ES-I3 (cell line): ENCODE data around the gene ZNF580.

ENCODE experiments used
- H3K36me3 ChIP-seq: 2 replicates; pipeline ENCODE4 v1.6.1; 2013; ENCODE audit warnings: mild to moderate bottlenecking, low read length, control low read depth, moderate library complexity; ENCODE audit not compliant: insufficient read depth
- H3K4me1 ChIP-seq: 2 replicates; pipeline ENCODE4 v1.6.1; 2013; ENCODE audit warnings: mild to moderate bottlenecking, control low read depth, low read length; ENCODE audit not compliant: insufficient read depth
- H3K9ac ChIP-seq: 2 replicates; pipeline ENCODE4 v1.6.1; 2013; ENCODE audit warnings: low read depth, mild to moderate bottlenecking, low read length, moderate library complexity
- H3K9me3 ChIP-seq: 2 replicates; pipeline ENCODE4 v1.6.1; 2013; ENCODE audit warnings: mild to moderate bottlenecking, low read length, moderate library complexity; ENCODE audit not compliant: control insufficient read depth, insufficient read depth

Gene ZNF580

DNA sequence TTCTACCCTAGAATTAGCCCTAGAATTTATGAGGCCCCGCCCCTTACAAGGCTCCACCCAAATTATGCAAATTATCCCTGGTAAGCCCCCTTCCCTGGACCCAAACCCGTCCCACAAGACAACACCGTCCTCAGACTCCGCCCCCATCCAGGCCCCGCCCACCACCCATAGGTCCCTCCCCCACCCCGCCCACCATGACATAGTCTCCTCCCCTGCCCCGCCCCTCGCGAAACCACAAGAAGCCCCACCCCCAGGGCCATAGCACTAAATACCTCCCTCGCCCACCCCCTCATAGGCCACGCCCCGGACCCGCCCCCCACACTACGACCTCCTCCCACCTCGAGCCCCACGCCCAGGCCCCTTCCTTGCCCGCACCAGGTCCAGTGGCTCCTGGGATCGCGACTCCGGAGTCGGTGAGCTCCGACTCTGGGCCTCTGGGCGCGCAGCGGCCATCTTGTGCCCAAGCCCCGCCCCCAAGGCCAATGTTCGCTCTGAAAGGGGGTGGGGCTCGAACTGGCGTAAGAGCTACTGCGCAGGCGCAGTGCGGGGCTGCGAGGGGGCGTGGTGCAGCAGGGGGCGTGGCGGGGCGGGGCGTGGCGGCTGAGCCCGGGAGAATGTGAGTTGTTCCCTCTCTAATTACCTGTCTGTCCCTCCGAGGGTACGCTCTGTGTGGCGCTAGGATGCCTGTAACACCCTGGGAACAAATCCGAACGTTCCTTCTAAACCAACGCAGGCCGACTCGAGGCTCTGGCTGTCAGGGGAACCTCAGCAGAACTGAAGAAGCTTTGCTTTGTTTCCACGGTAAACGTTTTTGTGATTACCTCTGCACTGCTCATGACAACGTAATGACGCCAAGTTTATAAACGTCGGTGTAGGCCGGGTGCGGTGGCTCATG is 16.4 kb upstream of the ZNF580 start, which contains the start of gene ZNF784:
ZNF784 (minus strand) TSS at position 458 of the 895 bp plus-strand sequence; CDS start at position 453, 5 bp downstream.
- Histone ChIP-seq H3K36me3 (no peaks in the 10 kb centered on the region; the same call in 1 of the 2 replicates), H3K4me1 (no peaks in the 10 kb centered on the region), H3K9ac (peak within 1 kb of the TSS; percentile 54; the same call in 1 of the 2 replicates), H3K9me3 (no peaks in the 10 kb centered on the region)

DNA sequence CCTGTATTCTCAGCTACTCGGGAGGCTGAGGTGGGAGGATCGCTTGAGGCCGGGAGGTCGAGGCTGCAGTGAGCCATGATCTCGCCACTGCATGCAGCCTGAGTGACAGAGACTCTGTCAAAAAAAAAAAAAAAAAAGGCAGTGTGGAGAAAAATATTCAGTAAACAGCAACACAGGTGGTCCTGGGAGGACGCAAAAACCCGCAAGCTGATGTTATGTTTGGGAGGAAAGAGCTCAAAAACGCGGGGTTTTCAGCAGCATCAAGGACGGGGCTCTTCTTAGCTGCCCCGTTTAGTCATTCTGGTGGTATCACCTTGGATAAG is 15.8 kb upstream of the ZNF580 start:
- Histone ChIP-seq H3K9ac (peak overlapping the region; percentile 54; the same call in 1 of the 2 replicates), H3K4me1 (no peaks in the 10 kb centered on the region), H3K36me3 (no peaks in the 10 kb centered on the region; the same call in 1 of the 2 replicates), H3K9me3 (no peaks in the 10 kb centered on the region)

DNA sequence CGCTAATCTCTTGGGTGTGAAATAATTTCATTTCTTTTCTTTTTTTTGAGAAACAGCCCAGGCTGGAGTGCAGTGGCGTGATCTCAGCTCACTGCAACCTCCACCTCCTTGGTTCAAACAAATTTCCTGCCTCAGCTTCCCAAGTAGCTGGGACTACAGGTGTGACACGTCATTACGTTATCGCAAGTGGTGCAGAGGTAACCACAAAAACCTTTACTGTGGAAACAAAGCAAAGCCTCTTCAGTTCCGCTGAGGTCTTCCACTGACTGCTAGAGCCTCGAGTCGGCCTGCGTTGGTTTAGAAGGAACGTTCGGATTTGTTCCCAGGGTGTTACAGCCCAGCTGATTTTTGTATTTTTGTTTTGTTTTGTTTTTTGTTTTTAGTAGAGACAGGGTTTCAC is 14.5 kb upstream of the ZNF580 start:
- Histone ChIP-seq H3K9me3 (no peaks in the 10 kb centered on the region), H3K4me1 (no peaks in the 10 kb centered on the region), H3K36me3 (no peaks in the 10 kb centered on the region; the same call in 1 of the 2 replicates), H3K9ac (no peak overlapping the region)

DNA sequence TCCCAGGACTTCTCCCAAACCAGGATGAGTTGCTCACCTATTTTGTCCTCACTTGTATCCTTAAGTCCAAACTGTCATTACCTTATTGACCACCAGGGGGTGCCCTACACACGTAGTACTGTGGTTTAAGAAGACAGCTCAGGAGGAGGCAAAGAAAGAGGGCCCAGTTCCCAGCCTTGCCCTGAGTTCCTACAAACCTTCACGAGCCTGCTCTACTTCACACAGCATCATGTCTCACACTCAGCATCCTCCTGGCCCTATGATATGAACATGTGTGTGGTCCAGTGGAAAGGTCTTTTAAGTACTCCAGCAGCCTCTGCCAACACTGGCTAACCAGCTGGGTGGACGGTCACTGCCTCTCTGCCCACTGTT is 8.4 kb upstream of the ZNF580 start:
- Histone ChIP-seq H3K9me3 (no peaks in the 10 kb centered on the region), H3K9ac (no peak overlapping the region), H3K4me1 (peaks cover 8% of the 10 kb centered on the region; the same call in 1 of the 2 replicates), H3K36me3 (no peaks in the 10 kb centered on the region)

DNA sequence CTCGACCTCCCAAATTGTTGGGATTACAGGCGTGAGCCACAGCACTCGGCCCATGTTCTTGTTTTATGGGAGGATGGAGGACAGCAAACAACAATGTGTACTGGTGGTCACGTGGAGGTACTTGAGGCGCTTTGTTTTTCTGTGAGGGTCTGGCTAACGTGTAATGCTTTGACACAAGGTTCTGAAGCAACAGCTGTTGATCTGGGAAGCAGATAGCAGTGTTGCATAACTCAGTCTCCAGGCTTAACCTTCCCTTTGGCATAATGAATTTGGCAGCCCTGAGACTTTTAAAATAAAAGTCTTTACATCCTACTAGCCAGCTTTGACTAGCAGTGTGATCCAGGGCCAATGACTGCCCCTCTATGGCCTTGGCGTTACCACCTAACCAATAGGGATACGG is 6.9 kb upstream of the ZNF580 start:
- Histone ChIP-seq H3K9me3 (no peaks in the 10 kb centered on the region), H3K9ac (no peak overlapping the region; the same call in 1 of the 2 replicates)

DNA sequence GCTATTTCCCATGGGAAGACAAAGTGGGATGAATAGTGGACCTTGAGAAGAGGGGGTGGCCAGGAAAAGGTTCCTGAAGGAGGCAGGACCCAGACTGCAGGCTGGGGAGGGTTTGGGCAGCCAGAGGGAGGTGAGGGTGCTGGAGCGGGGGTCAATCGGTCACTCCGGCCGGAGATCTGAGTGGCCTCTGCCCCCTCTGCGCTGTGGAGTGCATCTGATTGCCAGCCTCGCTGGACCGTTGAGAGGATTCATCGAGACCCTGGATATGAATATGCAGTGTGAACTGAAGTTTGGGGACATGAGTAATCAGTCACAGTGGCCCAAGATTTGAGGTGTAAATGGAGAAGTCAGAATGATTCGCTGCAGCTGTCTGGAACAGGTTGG is 5.5 kb upstream of the ZNF580 start:
- H3K9ac ChIP-seq = peak overlapping the region; percentile 96
- no peaks in the 10 kb centered on the region for H3K36me3 ChIP-seq
- no peaks in the 10 kb centered on the region for H3K9me3 ChIP-seq
- peaks cover 8% of the 10 kb centered on the region; the same call in 1 of the 2 replicates for H3K4me1 ChIP-seq

More for the DNA sequence above, 6.9 kb upstream of the ZNF580 start:
- Histone ChIP-seq H3K4me1 (peaks cover 8% of the 10 kb centered on the region; the same call in 1 of the 2 replicates), H3K36me3 (no peaks in the 10 kb centered on the region)

DNA sequence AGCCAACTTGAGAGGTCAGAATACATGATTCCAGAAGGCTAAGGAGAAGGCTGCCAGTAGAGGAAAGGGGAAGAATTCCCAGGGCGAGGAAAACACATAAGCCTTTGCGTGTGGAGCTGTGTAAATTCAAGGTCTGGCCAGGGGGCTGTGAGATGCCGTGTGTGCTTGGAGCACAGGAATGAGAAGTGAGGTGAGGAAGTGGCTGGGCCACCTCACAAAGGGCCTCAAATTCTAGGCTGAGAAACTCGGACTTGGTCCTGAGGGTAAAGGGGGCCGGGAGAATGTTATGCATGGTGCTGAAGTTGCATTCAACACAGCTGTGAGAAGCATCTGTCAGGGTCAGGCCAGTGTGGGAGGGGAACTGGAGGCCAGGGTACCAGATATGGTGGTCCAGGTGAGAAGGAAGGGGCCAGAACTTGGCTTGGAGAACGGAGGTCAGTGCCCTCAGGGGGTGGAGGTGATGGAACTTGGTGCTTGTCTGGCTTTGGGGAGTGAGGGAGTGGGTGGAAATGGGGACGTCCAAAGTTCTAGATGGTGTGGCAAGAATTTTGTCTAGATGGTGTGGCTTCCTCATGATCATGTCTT is 4.9 kb upstream of the ZNF580 start:
- no peaks in the 10 kb centered on the region for H3K36me3 ChIP-seq
- peaks cover 8% of the 10 kb centered on the region; the same call in 1 of the 2 replicates for H3K4me1 ChIP-seq
- H3K9ac ChIP-seq = peak overlapping the region; percentile 96
- no peaks in the 10 kb centered on the region for H3K9me3 ChIP-seq

DNA sequence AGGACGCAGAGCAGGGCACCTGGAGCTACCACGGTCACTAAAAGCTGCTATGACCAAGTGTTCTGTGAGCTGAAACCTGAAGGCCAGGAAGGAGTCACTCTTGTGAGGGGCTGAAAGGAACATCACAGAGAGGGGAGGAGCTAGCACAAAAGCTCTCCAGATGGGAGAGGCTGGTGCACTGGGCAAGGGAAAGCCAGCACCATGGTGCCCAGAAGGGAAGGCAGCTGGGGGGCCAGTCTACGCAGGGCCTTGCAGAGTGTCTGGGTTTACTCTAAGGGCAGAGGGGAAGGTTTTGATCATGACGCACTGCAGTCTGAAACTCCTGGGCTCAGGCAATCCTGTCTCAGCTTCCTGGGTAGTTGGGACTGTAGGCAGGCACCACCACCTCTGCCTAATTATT is 4.1 kb upstream of the ZNF580 start:
- H3K9me3 ChIP-seq = no peaks in the 10 kb centered on the region
- peaks cover 8% of the 10 kb centered on the region; the same call in 1 of the 2 replicates for H3K4me1 ChIP-seq
- H3K36me3 ChIP-seq = no peaks in the 10 kb centered on the region
- H3K9ac ChIP-seq = no peak overlapping the region

DNA sequence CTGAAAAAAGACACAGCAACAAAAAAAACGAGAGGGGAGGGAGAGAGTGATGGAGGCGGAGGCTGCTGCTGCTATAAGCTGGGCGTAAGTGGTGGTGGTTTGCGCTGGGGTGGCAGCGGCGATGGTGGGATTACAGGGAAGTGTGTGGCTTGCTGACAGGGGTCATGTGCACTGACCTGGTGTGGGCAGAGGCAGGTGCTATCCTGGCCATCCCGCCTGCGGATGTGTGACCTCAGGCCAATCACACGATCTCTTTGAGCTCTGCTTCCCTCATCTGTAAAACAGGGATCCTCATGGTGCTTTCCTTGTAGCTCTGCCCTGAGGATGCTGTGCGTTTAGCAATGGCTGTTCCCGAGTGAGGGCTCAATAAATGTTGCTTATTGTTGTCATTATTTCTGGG is 3.3 kb upstream of the ZNF580 start:
- Histone ChIP-seq H3K9ac (no peak overlapping the region), H3K9me3 (no peaks in the 10 kb centered on the region), H3K4me1 (peaks cover 8% of the 10 kb centered on the region; the same call in 1 of the 2 replicates), H3K36me3 (no peaks in the 10 kb centered on the region)

DNA sequence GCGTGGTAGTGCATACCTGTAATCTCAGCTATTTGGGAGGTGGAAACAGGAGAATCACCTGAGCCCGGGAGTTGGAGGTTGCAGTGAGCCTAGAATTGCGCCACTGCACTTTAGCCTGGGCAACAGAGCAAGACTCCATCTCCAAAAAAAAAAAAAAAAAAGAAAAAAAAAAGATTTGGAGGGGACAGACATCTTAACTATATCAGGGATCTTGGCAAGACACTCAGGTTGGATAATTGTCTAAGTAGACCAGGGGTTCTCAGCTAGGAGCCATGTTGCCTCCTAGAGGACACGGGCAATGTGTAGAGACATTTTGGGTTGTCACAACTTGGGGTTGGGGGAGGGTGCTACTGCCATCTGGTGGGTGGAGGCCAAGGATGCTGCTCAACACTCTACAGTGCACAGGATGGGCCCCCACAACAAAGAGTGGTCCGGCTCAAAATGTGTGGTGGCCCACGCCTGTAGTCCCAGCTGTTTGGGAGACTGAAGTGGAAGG is 1.9 kb upstream of the ZNF580 start:
- Histone ChIP-seq H3K9ac (no peak overlapping the region), H3K9me3 (no peaks in the 10 kb centered on the region), H3K36me3 (no peaks in the 10 kb centered on the region), H3K4me1 (peaks cover 8% of the 10 kb centered on the region; the same call in 1 of the 2 replicates)

DNA sequence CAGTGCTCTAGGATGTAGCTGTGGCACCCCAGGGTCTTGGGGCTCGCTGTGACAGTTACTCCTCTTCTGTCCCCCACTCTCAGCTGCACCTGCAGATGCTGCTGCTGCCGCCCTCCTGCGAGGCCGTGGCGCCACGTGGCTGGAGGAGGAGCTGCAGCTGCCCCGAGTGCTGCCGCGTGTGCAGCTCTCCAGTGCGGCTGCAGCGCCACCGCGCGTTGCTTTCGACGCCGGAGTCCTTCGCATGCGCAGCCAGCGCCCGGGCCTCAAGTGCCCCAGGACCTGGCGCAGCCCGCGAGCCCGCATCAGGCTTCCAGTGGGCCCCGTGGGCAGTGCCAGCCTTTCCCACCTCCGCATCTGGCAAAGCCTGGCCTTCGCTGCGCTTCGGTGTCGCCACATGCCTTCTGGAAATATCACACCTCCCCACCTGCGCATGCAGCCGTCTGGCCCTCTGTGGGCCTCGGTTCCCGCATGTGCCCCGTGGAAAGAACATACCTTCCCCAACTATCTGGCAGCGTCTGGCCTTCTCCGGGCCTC is 692 bp upstream of the ZNF580 start:
- H3K9me3 ChIP-seq = no peaks in the 10 kb centered on the region
- H3K4me1 ChIP-seq = peaks cover 8% of the 10 kb centered on the region; the same call in 1 of the 2 replicates
- H3K36me3 ChIP-seq = peaks cover 2% of the 10 kb centered on the region
- H3K9ac ChIP-seq = peak overlapping the region; percentile 89

DNA sequence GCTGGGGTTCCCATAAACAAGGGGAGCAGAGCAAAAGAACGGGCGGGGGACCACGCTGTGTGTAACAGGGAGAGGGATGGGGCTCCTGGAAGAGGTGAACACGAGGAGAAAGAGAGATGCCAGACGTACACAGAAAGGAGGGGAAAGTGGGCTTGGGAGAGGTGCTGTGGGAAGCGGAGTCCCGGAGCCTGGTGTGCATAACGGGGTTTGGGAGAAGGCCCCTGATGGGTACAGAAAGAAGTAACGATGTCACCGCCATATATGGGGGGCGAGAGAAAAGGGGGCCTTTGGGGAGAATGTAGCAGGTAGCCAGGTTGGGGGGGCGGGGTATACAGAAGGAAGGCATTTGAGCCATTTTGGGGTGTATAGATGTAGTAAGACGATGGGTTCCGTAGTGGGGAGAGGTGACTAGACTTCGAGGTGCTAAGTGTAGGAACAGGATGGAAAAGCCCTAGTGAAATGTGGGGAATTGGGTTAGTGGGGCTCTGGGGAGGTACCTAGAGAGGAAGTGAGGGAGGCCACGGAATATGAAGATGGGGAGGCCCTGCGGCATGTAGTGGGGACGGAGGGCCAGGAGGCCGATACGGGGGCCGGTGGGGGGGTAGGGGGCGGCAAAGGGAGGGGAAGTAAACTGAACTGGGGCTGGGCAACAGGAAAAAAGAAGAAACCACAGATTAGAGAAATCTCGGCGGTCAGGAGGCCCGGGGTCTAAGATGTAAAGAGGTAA is 787 bp downstream of the ZNF580 start:
- Histone ChIP-seq H3K9ac (peak overlapping the region; percentile 89), H3K36me3 (peaks cover 9% of the 10 kb centered on the region), H3K4me1 (no peaks in the 10 kb centered on the region; the same call in 1 of the 2 replicates), H3K9me3 (no peaks in the 10 kb centered on the region)

DNA sequence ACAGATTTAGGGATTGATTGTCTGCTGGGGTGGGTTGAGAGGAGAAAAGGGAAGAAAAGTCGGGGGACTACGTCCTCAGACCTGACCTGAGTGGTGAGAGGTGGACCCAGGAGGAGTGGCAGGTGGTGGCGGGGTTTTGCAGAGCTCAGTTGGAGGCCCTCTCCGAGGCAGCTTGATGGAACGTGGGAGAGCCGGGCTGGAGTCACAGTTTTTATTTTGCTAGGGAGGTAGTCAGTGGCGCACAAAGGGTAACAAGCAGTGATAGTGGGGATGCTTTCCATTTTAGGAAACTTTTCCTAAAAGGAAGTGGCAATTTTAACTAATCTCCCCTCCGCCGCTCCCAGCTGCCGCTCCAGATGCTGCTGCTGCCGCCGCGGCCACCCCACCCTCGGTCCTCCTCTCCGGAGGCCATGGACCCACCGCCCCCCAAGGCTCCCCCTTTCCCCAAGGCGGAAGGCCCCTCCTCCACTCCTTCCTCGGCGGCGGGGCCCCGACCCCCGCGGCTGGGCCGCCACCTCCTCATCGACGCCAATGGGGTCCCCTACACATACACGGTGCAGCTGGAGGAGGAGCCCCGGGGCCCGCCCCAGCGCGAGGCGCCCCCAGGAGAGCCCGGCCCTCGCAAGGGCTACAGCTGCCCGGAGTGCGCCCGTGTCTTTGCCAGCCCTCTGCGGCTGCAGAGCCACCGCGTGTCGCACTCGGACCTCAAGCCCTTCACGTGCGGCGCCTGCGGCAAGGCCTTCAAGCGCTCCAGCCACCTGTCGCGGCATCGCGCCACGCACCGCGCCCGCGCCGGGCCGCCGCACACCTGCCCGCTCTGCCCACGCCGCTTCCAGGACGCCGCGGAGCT is 1.6 kb downstream of the ZNF580 start:
- Histone ChIP-seq H3K9ac (peak overlapping the region; percentile 89), H3K4me1 (no peaks in the 10 kb centered on the region; the same call in 1 of the 2 replicates), H3K36me3 (peaks cover 9% of the 10 kb centered on the region), H3K9me3 (no peaks in the 10 kb centered on the region)
